SK-N-SH (cell line): Measurements from ENCODE around the gene PPP1R15A. TPM values are rescaled to one million over a fixed set of nuclear protein-coding genes. Genes with fewer than 3 reads are reported as not detected.

Experiments
- CTCF ChIA-PET: fragments of 300-600, 350-600 bp; formaldehyde crosslinking; extraction: SDS; loops from one replicate; lab custom pipeline; 2021; lab: Yijun Ruan, JAX
- POLR2A ChIA-PET: fragments of 350-600 bp; sonication (Branson Sonifier 250); formaldehyde crosslinking; extraction: SDS; loops from one replicate; lab custom pipeline; 2020; ENCODE audit warnings: antibody characterized with exemption, inconsistent platforms; lab: Yijun Ruan, JAX
- DNase-seq: peaks from one replicate; pipeline ENCODE4 v3.0.0; 2012
- H2AFZ ChIP-seq: fragments of 200-600 bp; sonication (generic); 2 replicates; pipeline ENCODE4 v1.8.1; 2016; ENCODE audit warnings: antibody characterized with exemption, mild to moderate bottlenecking, low read depth
- H3F3A ChIP-seq: fragments of 200-600 bp; sonication (generic); replicated peaks from 2 replicates; pipeline ENCODE3; 2016; ENCODE audit warnings: antibody characterized with exemption, mild to moderate bottlenecking; ENCODE audit not compliant: insufficient read depth
- H3K27ac ChIP-seq, 2 experiments: fragments of 200-500 bp in 1 of 2; fragments of 200-600 bp in 1 of 2; sonication (Bioruptor generic) in 1 of 2; sonication (generic), shearing (Covaris generic) in 1 of 2; 2 replicates each; pipeline versions ENCODE4 v1.5.1 to v1.6.1; 2014 to 2016; ENCODE audit warnings: low read depth in 2 of 2, inconsistent platforms in 1 of 2, low read length in 1 of 2, mild to moderate bottlenecking in 1 of 2, mixed read lengths in 1 of 2
- H3K27me3 ChIP-seq: fragments of 200-600 bp; sonication (generic), shearing (Covaris generic); 2 replicates; pipeline ENCODE4 v1.6.1; 2016; ENCODE audit warnings: mixed run types; ENCODE audit not compliant: insufficient read depth
- H3K36me3 ChIP-seq, 2 experiments: fragments of 200-500 bp in 1 of 2; fragments of 200-600 bp in 1 of 2; sonication (Bioruptor generic) in 1 of 2; sonication (generic) in 1 of 2; replicated peaks in 1 of 2; 2 replicates each; pipeline versions ENCODE3 to v1.5.1; 2014 to 2016; ENCODE audit warnings: low read length in 1 of 2, mild to moderate bottlenecking in 1 of 2; ENCODE audit not compliant: insufficient read depth in 2 of 2, control insufficient read depth in 1 of 2
- H3K4me1 ChIP-seq, 2 experiments: fragments of 200-500 bp in 1 of 2; fragments of 200-600 bp in 1 of 2; sonication (Bioruptor generic) in 1 of 2; sonication (generic), shearing (Covaris generic) in 1 of 2; 2 replicates each; pipeline versions ENCODE4 v1.5.1 to v1.6.1; 2014 to 2016; ENCODE audit warnings: low read depth in 1 of 2, low read length in 1 of 2, mixed run types in 1 of 2; ENCODE audit not compliant: insufficient read depth in 2 of 2, control insufficient read depth in 1 of 2
- H3K4me2 ChIP-seq: fragments of 200-600 bp; sonication (generic), shearing (Covaris generic); 2 replicates; pipeline ENCODE4 v1.6.1; 2017; ENCODE audit warnings: mixed run types
- H3K4me3 ChIP-seq, 2 experiments: fragments of 200-500 bp in 1 of 2; fragments of 200-600 bp in 1 of 2; sonication (Bioruptor generic) in 1 of 2; sonication (generic), shearing (Covaris generic) in 1 of 2; 2 replicates each; pipeline versions ENCODE4 v1.5.1 to v1.8.1; 2014 to 2016; ENCODE audit warnings: low read depth in 2 of 2, inconsistent platforms in 1 of 2, low read length in 1 of 2, mild to moderate bottlenecking in 1 of 2, mixed read lengths in 1 of 2, moderate library complexity in 1 of 2
- H3K79me2 ChIP-seq: fragments of 200-600 bp; sonication (generic); 2 replicates; pipeline ENCODE4 v1.8.1; 2017; ENCODE audit warnings: mild to moderate bottlenecking; ENCODE audit not compliant: insufficient read depth
- H3K9ac ChIP-seq: fragments of 200-600 bp; sonication (generic); 2 replicates; pipeline ENCODE4 v1.6.1; 2017; ENCODE audit warnings: mixed run types
- H3K9me2 ChIP-seq: fragments of 200-600 bp; sonication (generic); 2 replicates; pipeline ENCODE4 v1.6.1; 2017; ENCODE audit warnings: mixed run types
- H3K9me3 ChIP-seq: fragments of 200-600 bp; sonication (generic); 2 replicates; pipeline ENCODE4 v1.6.1; 2017; ENCODE audit warnings: mixed run types, mild to moderate bottlenecking, moderate library complexity
- H4K20me1 ChIP-seq: fragments of 200-600 bp; sonication (generic); 2 replicates; pipeline ENCODE4 v1.6.1; 2017; ENCODE audit warnings: mild to moderate bottlenecking, mixed run types; ENCODE audit not compliant: insufficient read depth
- ELF1 ChIP-seq: IDR thresholded peaks from 2 replicates; pipeline ENCODE4 v1.4.0; 2012
- EP300 ChIP-seq, 2 experiments: IDR thresholded peaks; 2 replicates each; pipeline versions ENCODE4 v1.4.0 to v1.6.1; 2012; ENCODE audit warnings: borderline replicate concordance in 1 of 2, low read depth in 1 of 2, low read length in 1 of 2
- EZH2phosphoT487 ChIP-seq: fragments of 200-600 bp; sonication (generic); IDR thresholded peaks from 2 replicates; pipeline ENCODE4 v1.6.1; 2017; ENCODE audit warnings: low read depth, mixed run types, mild to moderate bottlenecking, antibody characterized with exemption, moderate library complexity, borderline replicate concordance
- FOSL2 ChIP-seq: IDR thresholded peaks from 2 replicates; pipeline ENCODE4 v1.4.0; 2012; ENCODE audit warnings: low read depth, mild to moderate bottlenecking, moderate library complexity, borderline replicate concordance
- IRF3 ChIP-seq: fragments of 150-350 bp; IDR thresholded peaks from 2 replicates; pipeline ENCODE4 v1.6.1; 2016; ENCODE audit warnings: mild to moderate bottlenecking, low read depth, low read length
- JUND ChIP-seq: IDR thresholded peaks from 2 replicates; pipeline ENCODE4 v1.4.0; 2012
- MAX ChIP-seq: IDR thresholded peaks from 2 replicates; pipeline ENCODE4 v1.4.0; 2012; ENCODE audit warnings: low read depth
- MEF2A ChIP-seq: IDR thresholded peaks from 2 replicates; pipeline ENCODE4 v1.4.0; 2012; ENCODE audit warnings: low read depth, borderline replicate concordance
- NFIC ChIP-seq: IDR thresholded peaks from 2 replicates; pipeline ENCODE4 v1.4.0; 2012; ENCODE audit warnings: borderline replicate concordance
- PBX3 ChIP-seq: IDR thresholded peaks from 2 replicates; pipeline ENCODE4; 2012
- RAD21 ChIP-seq: IDR thresholded peaks from 2 replicates; pipeline ENCODE4 v1.6.1; 2012; ENCODE audit warnings: mild to moderate bottlenecking, low read length
- REST ChIP-seq: IDR thresholded peaks from 2 replicates; pipeline ENCODE4 v1.6.1; 2012; ENCODE audit warnings: mild to moderate bottlenecking, low read depth, low read length, moderate library complexity
- RFX5 ChIP-seq: IDR thresholded peaks from 2 replicates; pipeline ENCODE4 v1.6.1; 2012; ENCODE audit warnings: mild to moderate bottlenecking, improper control_type of control experiment, low read length
- RXRA ChIP-seq: IDR thresholded peaks from 2 replicates; pipeline ENCODE4 v1.4.0; 2012; ENCODE audit warnings: low read depth, mild to moderate bottlenecking, borderline replicate concordance
- SIN3A ChIP-seq: IDR thresholded peaks from 2 replicates; pipeline ENCODE4 v1.6.1; 2012; ENCODE audit warnings: low read depth, mild to moderate bottlenecking, low read length, moderate library complexity, borderline replicate concordance
- SMC3 ChIP-seq: IDR thresholded peaks from 2 replicates; pipeline ENCODE4 v1.6.1; 2012; ENCODE audit warnings: low read depth, low read length, improper control_type of control experiment
- TAF1 ChIP-seq: IDR thresholded peaks from 2 replicates; pipeline ENCODE4 v1.6.1; 2012; ENCODE audit warnings: low read depth, mild to moderate bottlenecking, low read length, moderate library complexity, borderline replicate concordance
- TCF12 ChIP-seq: IDR thresholded peaks from 2 replicates; pipeline ENCODE4 v1.4.0; 2012
- ZBTB33 ChIP-seq: IDR thresholded peaks from 2 replicates; pipeline ENCODE4 v1.4.0; 2012; ENCODE audit warnings: low read depth, borderline replicate concordance
- WGBS: methylation state at CpG from one replicate; pipeline ENCODE4 v1.1.6; 2017; ENCODE audit warnings: low lambda C conversion rate; 5-methylcytosine and 5-hydroxymethylcytosine counted together
- polyA plus RNA-seq, 3 experiments: library from polyadenylated mRNA; depleted of rRNA; stranded (reverse); fragments of >200 nt; gene quantifications; 2 replicates each; pipeline ENCODE4 v1.2.3, GENCODE V29; 2012

Gene PPP1R15A
- polyA plus RNA-seq, 1 of the 3 experiments (the other 2 are of a cell fraction), result 73.7 TPM

- Histone ChIP-seq H3K9ac (no peak overlapping the region), H3K4me1 (no peaks in the 10 kb centered on the region), H3F3A (no peaks in the 10 kb centered on the region), H3K27me3 (no peaks in the 10 kb centered on the region), H3K4me3 (no peak overlapping the region), H4K20me1 (no peaks in the 10 kb centered on the region), H2AFZ (no peak overlapping the region), H3K79me2 (no peaks in the 10 kb centered on the region), H3K9me2 (no peaks in the 10 kb centered on the region), H3K36me3 (peaks cover 24 to 41% of the 10 kb centered on the region in 2 experiments), H3K27ac (no peak overlapping the region), H3K9me3 (no peaks in the 10 kb centered on the region), H3K4me2 (no peak overlapping the region)
- TF ChIP-seq RFX5 (no peak), ZBTB33 (no peak), JUND (no peak), SMC3 (no peak), NFIC (no peak), ELF1 (no peak), MAX (no peak), EZH2phosphoT487 (no peak), TCF12 (no peak), IRF3 (no peak), RAD21 (no peak), REST (no peak), MEF2A (no peak), SIN3A (no peak), TAF1 (no peak), EP300 (IDR thresholded peaks at IDR 0.05; ENCODE audit: borderline replicate concordance in 1 of 2, low read depth in 1 of 2, low read length in 1 of 2) (no peak), RXRA (no peak), FOSL2 (no peak), PBX3 (no peak)
- 93% methylated on average over 7 of the region's 9 CpGs for WGBS
- no peak for DNase-seq
- CTCF ChIA-PET, result no interaction called here
- POLR2A ChIA-PET, result no interaction called here
Measured at GRCh38 chr19:48913114-48913889, 41.1 kb downstream of the PPP1R15A start.
